ENCODE data around the gene DMD.

GRCh38 chrX:31656013-31656412 is 1555.3 kb downstream of the DMD start:
- no peak for TF ChIP-seq CTCF (IDR thresholded peaks at IDR 0.05)
- no peak for TF ChIP-seq POLR2AphosphoS5 (IDR thresholded peaks at IDR 0.05; ENCODE audit: low read depth, low read length)
- TF ChIP-seq SIN3A (IDR thresholded peaks at IDR 0.05; ENCODE audit: borderline replicate concordance, insufficient read depth, low read depth, low read length) = no peak
- TF ChIP-seq TCF7L2 (IDR thresholded peaks at IDR 0.05; ENCODE audit: low read depth, low read length) = no peak

Data from Panc1 (cell line).